ENCODE results near the gene FSTL4.

DNA sequence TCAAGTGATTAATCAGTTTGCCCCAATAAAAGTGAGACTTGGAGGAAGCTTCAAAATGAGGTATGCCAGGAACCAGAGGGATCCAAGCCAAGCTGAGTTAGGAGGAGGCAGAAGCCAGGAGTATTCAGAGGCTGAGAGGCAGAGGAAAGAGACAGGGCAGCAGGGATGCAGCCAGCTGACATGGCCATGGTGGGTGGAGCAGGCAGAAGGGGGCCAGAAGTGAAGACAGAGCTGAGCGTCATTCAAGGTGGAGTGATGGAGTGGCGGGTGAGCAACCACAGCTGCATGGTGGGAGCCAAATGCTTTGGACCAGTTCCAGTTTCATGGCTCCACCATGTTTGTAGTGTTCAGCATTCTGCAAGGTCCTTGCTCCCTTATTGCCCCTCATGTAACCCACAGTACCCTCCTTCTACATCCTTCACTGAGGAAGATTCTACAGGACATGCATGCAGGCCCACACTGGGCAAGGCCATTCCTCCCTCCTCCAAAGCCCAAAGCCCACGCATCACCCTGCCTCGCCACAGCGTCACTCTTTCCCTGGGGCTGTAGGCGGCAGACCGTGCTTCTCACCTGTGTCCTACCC is 100.6 kb downstream of the FSTL4 start:
- no peak for TF ChIP-seq POLR2A (IDR thresholded peaks at IDR 0.05; ENCODE audit: insufficient read depth in 1 of 2, low read depth in 2 of 2, low read length in 2 of 2)
- TF ChIP-seq, protein P1, sequence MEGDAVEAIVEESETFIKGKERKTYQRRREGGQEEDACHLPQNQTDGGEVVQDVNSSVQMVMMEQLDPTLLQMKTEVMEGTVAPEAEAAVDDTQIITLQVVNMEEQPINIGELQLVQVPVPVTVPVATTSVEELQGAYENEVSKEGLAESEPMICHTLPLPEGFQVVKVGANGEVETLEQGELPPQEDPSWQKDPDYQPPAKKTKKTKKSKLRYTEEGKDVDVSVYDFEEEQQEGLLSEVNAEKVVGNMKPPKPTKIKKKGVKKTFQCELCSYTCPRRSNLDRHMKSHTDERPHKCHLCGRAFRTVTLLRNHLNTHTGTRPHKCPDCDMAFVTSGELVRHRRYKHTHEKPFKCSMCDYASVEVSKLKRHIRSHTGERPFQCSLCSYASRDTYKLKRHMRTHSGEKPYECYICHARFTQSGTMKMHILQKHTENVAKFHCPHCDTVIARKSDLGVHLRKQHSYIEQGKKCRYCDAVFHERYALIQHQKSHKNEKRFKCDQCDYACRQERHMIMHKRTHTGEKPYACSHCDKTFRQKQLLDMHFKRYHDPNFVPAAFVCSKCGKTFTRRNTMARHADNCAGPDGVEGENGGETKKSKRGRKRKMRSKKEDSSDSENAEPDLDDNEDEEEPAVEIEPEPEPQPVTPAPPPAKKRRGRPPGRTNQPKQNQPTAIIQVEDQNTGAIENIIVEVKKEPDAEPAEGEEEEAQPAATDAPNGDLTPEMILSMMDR (CRISPR knock-in tag; IDR thresholded peaks at IDR 0.05) = no peak
- TF ChIP-seq, protein P2, sequence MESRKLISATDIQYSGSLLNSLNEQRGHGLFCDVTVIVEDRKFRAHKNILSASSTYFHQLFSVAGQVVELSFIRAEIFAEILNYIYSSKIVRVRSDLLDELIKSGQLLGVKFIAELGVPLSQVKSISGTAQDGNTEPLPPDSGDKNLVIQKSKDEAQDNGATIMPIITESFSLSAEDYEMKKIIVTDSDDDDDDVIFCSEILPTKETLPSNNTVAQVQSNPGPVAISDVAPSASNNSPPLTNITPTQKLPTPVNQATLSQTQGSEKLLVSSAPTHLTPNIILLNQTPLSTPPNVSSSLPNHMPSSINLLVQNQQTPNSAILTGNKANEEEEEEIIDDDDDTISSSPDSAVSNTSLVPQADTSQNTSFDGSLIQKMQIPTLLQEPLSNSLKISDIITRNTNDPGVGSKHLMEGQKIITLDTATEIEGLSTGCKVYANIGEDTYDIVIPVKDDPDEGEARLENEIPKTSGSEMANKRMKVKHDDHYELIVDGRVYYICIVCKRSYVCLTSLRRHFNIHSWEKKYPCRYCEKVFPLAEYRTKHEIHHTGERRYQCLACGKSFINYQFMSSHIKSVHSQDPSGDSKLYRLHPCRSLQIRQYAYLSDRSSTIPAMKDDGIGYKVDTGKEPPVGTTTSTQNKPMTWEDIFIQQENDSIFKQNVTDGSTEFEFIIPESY (CRISPR knock-in tag; IDR thresholded peaks at IDR 0.05) = no peak

Data from HepG2 (cell line).